ENCODE measurements around the gene DGKI. TPM values are rescaled to one million over a fixed set of nuclear protein-coding genes. Genes with fewer than 3 reads are reported as not detected.

The DGKI gene
- total and polyA plus RNA-seq, 4 donors, result 0.01 to 0.37 (median 0.31) TPM

DNA sequence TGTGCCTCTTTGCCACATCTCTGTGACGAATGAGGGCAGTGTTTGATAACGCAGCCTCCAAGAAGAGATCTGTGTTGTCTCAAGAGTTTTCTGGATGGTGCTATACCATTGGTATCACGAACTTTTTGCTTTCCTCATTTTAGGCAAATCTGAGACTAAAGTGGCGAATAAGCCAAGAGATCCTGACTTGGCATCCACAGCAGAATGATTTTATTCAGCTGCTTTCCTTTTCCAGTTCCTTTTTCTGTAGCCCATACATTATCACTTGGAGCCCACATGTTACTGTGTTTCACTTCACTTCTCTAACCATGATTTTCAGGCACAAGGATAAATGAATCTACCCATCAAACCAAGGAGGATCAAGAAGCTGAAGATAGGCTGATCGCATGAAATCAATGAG is 325.3 kb downstream of the DGKI start:
- no peak overlapping the region for H3K9ac ChIP-seq (ENCODE audit: low read depth in 1 of 2, low read length in 2 of 2)
- TF ChIP-seq, protein P1, sequence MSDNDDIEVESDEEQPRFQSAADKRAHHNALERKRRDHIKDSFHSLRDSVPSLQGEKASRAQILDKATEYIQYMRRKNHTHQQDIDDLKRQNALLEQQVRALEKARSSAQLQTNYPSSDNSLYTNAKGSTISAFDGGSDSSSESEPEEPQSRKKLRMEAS (IDR thresholded peaks at IDR 0.05), result no peak
- TF ChIP-seq FOXA2 (IDR thresholded peaks at IDR 0.05) (no peak), SP1 (IDR thresholded peaks at IDR 0.05) (no peak)
- no peak overlapping the region for H3K4me3 ChIP-seq (ENCODE audit: low read depth in 1 of 3, low read length in 3 of 3)
- no peaks in the 10 kb centered on the region for H3K9me3 ChIP-seq (ENCODE audit: control insufficient read depth in 4 of 4, low read length in 3 of 4)
- no peaks in the 10 kb centered on the region for H3K4me1 ChIP-seq (ENCODE audit: control insufficient read depth in 4 of 4, insufficient read depth in 4 of 4, low read length in 3 of 4)
- H3K27me3 ChIP-seq (ENCODE audit: control insufficient read depth in 4 of 4, insufficient read depth in 4 of 4, low read length in 3 of 4), result no peaks in the 10 kb centered on the region
- no peak overlapping the region for H3K27ac ChIP-seq (ENCODE audit: low read depth in 1 of 2, low read length in 2 of 2)
- WGBS, result 82% methylated on average over 5 of the region's 5 CpGs
- DNase-seq (ENCODE audit: low spot score), result no peak
- H3K36me3 ChIP-seq (ENCODE audit: control insufficient read depth in 4 of 4, insufficient read depth in 3 of 4, low read depth in 1 of 4, low read length in 3 of 4), result no peaks in the 10 kb centered on the region

DNA sequence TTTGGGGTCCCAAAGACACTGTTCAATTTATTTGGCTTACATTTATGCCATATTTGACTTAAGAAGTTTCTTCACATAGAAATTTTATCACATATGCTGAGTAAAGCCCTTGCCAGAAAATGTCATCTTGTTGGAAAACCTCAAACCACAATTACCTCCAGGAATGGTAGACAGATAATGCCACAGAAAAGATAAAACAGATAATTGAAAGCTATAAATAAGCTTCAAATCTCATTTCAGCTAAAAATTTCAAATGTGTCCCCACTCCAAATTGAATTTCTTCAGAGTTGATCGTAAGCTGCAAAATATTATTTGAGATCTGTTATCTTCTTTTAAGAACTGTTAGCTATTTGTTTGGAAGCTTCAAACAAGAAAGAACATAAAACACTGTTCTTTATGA is 326.8 kb downstream of the DGKI start:
- H3K27me3 ChIP-seq (ENCODE audit: control insufficient read depth in 4 of 4, insufficient read depth in 4 of 4, low read length in 3 of 4), result no peaks in the 10 kb centered on the region
- no peaks in the 10 kb centered on the region for H3K9me3 ChIP-seq (ENCODE audit: control insufficient read depth in 4 of 4, low read length in 3 of 4)
- no peak overlapping the region for H3K4me3 ChIP-seq (ENCODE audit: low read depth in 1 of 3, low read length in 3 of 3)
- WGBS, result 92% methylated on average over 1 of the region's 1 CpG
- H3K27ac ChIP-seq (ENCODE audit: low read depth in 1 of 2, low read length in 2 of 2), result no peak overlapping the region
- H3K4me1 ChIP-seq (ENCODE audit: control insufficient read depth in 4 of 4, insufficient read depth in 4 of 4, low read length in 3 of 4), result no peaks in the 10 kb centered on the region
- no peaks in the 10 kb centered on the region for H3K36me3 ChIP-seq (ENCODE audit: control insufficient read depth in 4 of 4, insufficient read depth in 3 of 4, low read depth in 1 of 4, low read length in 3 of 4)
- no peak overlapping the region for H3K9ac ChIP-seq (ENCODE audit: low read depth in 1 of 2, low read length in 2 of 2)
- no peak for DNase-seq (ENCODE audit: low spot score)
- TF ChIP-seq EGR1 (IDR thresholded peaks at IDR 0.05; ENCODE audit: low read depth in 2 of 2) (no peak), HNF4A (conservative IDR thresholded peaks at IDR 0.05) (no peak), GABPA (IDR thresholded peaks at IDR 0.05 in 1 of 2, conservative IDR thresholded peaks at IDR 0.05 in 1 of 2) (no peak), FOXA1 (IDR thresholded peaks at IDR 0.05) (no peak), JUND (IDR thresholded peaks at IDR 0.05) (no peak), NR2F2 (IDR thresholded peaks at IDR 0.05) (no peak), RXRA (IDR thresholded peaks at IDR 0.05) (no peak)
- TF ChIP-seq, protein P1 (IDR thresholded peaks at IDR 0.05), result no peak

DNA sequence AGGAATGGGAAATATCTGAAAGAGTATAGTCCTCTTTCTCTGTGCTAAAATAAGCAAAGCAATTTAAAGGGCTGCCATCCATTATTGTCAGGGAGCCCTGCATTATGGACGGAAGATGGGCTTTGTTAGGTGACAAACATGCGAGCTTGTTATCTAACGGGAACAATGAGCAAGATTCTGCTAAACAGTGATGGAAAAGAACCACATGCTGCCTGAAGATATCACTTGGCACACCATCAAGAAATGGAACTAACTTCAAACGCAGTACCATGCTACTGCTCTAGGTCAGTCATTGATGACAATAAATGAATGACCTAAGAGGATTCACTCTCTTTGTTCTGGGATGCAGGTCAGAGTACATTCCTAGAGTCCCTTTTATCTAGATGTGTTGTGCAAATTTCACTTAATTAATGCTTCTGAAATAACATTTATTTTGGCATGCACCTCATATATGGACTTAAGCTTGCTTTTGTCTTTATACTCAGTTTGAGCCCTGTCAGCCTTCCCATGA is 327.5 kb downstream of the DGKI start:
- WGBS, result 70% methylated on average over 4 of the region's 4 CpGs

More for the DNA sequence above, 327.5 kb downstream of the DGKI start:
- H3K9ac ChIP-seq (ENCODE audit: low read depth in 1 of 2, low read length in 2 of 2), result no peak overlapping the region
- H3K27ac ChIP-seq (ENCODE audit: low read depth in 1 of 2, low read length in 2 of 2), result no peak overlapping the region
- DNase-seq (ENCODE audit: low spot score), result no peak
- H3K36me3 ChIP-seq (ENCODE audit: control insufficient read depth in 4 of 4, insufficient read depth in 3 of 4, low read depth in 1 of 4, low read length in 3 of 4), result no peaks in the 10 kb centered on the region
- H3K9me3 ChIP-seq (ENCODE audit: control insufficient read depth in 4 of 4, low read length in 3 of 4), result no peaks in the 10 kb centered on the region
- H3K27me3 ChIP-seq (ENCODE audit: control insufficient read depth in 4 of 4, insufficient read depth in 4 of 4, low read length in 3 of 4), result no peaks in the 10 kb centered on the region
- no peak overlapping the region for H3K4me3 ChIP-seq (ENCODE audit: low read depth in 1 of 3, low read length in 3 of 3)
- no peak for TF ChIP-seq JUND (IDR thresholded peaks at IDR 0.05)
- no peak for TF ChIP-seq FOXA2 (IDR thresholded peaks at IDR 0.05)
- TF ChIP-seq HNF4G (IDR thresholded peaks at IDR 0.05), result no peak
- TF ChIP-seq RXRA (IDR thresholded peaks at IDR 0.05), result no peak
- TF ChIP-seq HNF4A (conservative IDR thresholded peaks at IDR 0.05), result no peak
- TF ChIP-seq, protein P2, sequence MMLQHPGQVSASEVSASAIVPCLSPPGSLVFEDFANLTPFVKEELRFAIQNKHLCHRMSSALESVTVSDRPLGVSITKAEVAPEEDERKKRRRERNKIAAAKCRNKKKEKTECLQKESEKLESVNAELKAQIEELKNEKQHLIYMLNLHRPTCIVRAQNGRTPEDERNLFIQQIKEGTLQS (IDR thresholded peaks at IDR 0.05), result no peak
- no peak for TF ChIP-seq FOXA1 (IDR thresholded peaks at IDR 0.05)
- TF ChIP-seq EGR1 (IDR thresholded peaks at IDR 0.05; ENCODE audit: low read depth in 2 of 2), result no peak
- no peak for TF ChIP-seq GABPA (IDR thresholded peaks at IDR 0.05 in 1 of 2, conservative IDR thresholded peaks at IDR 0.05 in 1 of 2)
- no peak for TF ChIP-seq NR2F2 (IDR thresholded peaks at IDR 0.05)
- TF ChIP-seq RAD21 (IDR thresholded peaks at IDR 0.05), result no peak
- TF ChIP-seq, protein P3, sequence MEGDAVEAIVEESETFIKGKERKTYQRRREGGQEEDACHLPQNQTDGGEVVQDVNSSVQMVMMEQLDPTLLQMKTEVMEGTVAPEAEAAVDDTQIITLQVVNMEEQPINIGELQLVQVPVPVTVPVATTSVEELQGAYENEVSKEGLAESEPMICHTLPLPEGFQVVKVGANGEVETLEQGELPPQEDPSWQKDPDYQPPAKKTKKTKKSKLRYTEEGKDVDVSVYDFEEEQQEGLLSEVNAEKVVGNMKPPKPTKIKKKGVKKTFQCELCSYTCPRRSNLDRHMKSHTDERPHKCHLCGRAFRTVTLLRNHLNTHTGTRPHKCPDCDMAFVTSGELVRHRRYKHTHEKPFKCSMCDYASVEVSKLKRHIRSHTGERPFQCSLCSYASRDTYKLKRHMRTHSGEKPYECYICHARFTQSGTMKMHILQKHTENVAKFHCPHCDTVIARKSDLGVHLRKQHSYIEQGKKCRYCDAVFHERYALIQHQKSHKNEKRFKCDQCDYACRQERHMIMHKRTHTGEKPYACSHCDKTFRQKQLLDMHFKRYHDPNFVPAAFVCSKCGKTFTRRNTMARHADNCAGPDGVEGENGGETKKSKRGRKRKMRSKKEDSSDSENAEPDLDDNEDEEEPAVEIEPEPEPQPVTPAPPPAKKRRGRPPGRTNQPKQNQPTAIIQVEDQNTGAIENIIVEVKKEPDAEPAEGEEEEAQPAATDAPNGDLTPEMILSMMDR (IDR thresholded peaks at IDR 0.05; ENCODE audit: low read depth, low read length, missing input control), result no peak
- no peak for TF ChIP-seq YY1 (IDR thresholded peaks at IDR 0.05)
- TF ChIP-seq, protein P1 (IDR thresholded peaks at IDR 0.05), result no peak
- TF ChIP-seq, protein P4, sequence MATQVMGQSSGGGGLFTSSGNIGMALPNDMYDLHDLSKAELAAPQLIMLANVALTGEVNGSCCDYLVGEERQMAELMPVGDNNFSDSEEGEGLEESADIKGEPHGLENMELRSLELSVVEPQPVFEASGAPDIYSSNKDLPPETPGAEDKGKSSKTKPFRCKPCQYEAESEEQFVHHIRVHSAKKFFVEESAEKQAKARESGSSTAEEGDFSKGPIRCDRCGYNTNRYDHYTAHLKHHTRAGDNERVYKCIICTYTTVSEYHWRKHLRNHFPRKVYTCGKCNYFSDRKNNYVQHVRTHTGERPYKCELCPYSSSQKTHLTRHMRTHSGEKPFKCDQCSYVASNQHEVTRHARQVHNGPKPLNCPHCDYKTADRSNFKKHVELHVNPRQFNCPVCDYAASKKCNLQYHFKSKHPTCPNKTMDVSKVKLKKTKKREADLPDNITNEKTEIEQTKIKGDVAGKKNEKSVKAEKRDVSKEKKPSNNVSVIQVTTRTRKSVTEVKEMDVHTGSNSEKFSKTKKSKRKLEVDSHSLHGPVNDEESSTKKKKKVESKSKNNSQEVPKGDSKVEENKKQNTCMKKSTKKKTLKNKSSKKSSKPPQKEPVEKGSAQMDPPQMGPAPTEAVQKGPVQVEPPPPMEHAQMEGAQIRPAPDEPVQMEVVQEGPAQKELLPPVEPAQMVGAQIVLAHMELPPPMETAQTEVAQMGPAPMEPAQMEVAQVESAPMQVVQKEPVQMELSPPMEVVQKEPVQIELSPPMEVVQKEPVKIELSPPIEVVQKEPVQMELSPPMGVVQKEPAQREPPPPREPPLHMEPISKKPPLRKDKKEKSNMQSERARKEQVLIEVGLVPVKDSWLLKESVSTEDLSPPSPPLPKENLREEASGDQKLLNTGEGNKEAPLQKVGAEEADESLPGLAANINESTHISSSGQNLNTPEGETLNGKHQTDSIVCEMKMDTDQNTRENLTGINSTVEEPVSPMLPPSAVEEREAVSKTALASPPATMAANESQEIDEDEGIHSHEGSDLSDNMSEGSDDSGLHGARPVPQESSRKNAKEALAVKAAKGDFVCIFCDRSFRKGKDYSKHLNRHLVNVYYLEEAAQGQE (IDR thresholded peaks at IDR 0.05), result no peak
- TF ChIP-seq, protein P5, sequence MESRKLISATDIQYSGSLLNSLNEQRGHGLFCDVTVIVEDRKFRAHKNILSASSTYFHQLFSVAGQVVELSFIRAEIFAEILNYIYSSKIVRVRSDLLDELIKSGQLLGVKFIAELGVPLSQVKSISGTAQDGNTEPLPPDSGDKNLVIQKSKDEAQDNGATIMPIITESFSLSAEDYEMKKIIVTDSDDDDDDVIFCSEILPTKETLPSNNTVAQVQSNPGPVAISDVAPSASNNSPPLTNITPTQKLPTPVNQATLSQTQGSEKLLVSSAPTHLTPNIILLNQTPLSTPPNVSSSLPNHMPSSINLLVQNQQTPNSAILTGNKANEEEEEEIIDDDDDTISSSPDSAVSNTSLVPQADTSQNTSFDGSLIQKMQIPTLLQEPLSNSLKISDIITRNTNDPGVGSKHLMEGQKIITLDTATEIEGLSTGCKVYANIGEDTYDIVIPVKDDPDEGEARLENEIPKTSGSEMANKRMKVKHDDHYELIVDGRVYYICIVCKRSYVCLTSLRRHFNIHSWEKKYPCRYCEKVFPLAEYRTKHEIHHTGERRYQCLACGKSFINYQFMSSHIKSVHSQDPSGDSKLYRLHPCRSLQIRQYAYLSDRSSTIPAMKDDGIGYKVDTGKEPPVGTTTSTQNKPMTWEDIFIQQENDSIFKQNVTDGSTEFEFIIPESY (IDR thresholded peaks at IDR 0.05), result no peak
- H3K4me1 ChIP-seq (ENCODE audit: control insufficient read depth in 4 of 4, insufficient read depth in 4 of 4, low read length in 3 of 4), result no peaks in the 10 kb centered on the region
